Measurements from ENCODE around the gene MAGI2.

The MAGI2 gene

DNA sequence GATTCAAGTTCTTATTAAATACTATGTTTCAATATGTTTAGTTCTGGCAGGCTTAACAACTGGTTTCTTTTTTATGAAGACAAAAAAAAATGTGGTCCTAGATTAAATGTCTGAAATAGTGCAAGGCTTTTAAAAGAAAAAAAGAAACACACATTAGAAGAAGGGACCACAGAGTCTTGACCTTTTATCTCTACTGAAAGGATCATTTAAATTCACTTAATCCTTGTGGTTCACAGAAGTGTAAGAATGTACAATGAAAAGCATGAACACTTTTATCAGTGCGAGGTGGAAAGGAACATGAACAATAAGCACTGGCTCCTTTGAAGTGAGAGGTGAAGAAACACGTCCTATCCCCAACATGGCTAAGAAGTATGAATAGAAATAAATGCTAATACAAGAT is 765.1 kb downstream of the MAGI2 start:
- FAIRE-seq, result no peak
- TF ChIP-seq, protein P1, sequence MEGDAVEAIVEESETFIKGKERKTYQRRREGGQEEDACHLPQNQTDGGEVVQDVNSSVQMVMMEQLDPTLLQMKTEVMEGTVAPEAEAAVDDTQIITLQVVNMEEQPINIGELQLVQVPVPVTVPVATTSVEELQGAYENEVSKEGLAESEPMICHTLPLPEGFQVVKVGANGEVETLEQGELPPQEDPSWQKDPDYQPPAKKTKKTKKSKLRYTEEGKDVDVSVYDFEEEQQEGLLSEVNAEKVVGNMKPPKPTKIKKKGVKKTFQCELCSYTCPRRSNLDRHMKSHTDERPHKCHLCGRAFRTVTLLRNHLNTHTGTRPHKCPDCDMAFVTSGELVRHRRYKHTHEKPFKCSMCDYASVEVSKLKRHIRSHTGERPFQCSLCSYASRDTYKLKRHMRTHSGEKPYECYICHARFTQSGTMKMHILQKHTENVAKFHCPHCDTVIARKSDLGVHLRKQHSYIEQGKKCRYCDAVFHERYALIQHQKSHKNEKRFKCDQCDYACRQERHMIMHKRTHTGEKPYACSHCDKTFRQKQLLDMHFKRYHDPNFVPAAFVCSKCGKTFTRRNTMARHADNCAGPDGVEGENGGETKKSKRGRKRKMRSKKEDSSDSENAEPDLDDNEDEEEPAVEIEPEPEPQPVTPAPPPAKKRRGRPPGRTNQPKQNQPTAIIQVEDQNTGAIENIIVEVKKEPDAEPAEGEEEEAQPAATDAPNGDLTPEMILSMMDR (IDR thresholded peaks at IDR 0.05; ENCODE audit: insufficient read depth, missing control alignments), result no peak
- DNase-seq (ENCODE audit: insufficient read length, low spot score), result no peak

DNA sequence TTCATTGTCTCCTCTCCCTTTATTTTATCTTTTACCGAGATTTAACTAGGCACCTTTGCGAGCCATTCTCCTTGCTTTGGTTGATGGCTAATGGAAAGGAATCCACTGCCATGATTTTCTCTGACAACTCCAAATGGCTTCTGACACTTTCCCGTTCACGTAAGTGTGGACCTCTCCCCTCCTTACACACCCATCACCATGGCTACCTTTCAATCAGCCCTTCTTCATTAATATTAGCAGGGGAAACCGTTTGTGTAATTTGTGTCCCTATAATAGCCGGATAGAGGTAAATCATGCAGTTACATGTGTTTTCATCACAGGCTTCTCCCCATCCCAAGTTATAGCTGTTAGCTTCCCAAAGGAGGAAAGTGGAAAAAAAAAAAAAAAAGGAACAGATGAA is 767.3 kb downstream of the MAGI2 start:
- DNase-seq (ENCODE audit: insufficient read length, low spot score) (no peak), FAIRE-seq (no peak)
- TF ChIP-seq, protein P1 (IDR thresholded peaks at IDR 0.05; ENCODE audit: insufficient read depth, missing control alignments), result no peak

DNA sequence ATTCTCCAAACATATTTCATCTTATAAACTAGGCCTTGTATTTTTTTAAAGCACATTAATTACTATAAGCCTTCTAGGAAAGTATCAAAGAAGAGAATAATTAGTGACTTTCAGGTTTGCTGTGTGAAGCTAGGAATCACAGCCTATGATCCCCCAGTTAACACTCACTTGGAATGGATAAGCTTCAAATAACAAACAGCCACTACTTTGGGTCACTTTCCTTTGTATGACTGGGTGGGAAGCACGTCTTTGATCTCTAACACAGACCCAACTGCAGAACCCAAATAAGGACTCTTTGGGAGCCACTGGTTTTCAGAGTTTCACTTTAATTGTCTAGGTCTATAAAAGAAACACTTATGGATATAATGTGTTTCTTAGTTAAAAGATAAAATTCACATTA is 769.3 kb downstream of the MAGI2 start:
- DNase-seq (ENCODE audit: insufficient read length, low spot score), result no peak
- TF ChIP-seq, protein P1 (IDR thresholded peaks at IDR 0.05; ENCODE audit: insufficient read depth, missing control alignments), result no peak
- no peak for FAIRE-seq

DNA sequence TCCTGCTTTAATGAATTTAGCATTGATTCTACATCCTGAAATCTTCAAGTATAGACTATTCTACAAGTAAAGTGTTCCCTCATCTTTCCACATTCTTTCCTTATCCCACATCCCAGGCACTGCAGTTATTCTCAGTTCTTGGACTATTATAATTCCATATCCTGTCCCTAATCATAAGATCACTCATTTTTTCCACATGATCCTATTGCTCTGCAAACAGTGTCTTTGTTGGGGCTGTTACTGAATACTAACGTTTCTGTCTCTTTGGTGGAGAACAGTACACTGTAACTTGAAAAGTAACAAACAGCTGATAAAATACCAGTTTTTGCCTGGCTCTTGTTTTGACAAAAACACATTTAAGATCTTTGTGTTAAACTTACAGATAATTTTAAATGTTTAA is 769.9 kb downstream of the MAGI2 start:
- TF ChIP-seq, protein P1 (IDR thresholded peaks at IDR 0.05; ENCODE audit: insufficient read depth, missing control alignments), result no peak
- FAIRE-seq (no peak), DNase-seq (ENCODE audit: insufficient read length, low spot score) (no peak)

DNA sequence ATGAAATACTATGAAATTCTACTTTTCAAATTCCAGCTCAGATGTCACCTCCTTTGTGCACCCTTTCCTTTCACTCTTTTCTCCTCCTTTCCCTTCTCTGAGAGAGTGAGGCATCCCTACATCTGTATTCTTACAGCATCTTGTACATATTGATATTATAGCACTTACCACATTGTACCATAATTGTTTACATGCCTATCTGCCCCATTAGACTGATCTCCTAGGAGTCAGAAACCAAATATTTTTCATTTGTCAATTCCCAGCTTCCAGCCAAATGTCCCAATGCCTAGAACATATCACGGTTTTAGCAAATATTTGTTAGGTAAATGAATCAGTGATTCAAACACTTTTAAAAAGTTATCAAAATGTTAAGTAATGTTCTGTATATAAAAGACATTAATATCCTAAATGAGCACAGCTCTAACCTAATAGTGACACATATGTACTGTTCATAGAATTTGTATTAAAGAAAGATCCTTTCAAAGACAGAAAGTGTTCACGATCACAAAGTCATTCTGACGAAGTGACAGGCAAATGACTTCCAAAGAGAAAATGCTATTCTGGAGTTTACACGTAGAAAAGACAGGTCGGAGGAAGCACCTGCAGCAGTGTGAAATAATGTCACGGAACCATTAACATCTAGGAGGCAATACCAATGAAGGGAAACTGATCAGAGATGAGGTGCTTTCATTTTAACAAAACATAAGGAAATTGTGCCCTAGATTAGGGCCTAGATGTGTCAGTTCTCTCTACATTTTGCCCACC is 774.2 kb downstream of the MAGI2 start:
- DNase-seq (ENCODE audit: insufficient read length, low spot score) (no peak), FAIRE-seq (no peak)
- TF ChIP-seq, protein P1 (IDR thresholded peaks at IDR 0.05; ENCODE audit: insufficient read depth, missing control alignments), result no peak

DNA sequence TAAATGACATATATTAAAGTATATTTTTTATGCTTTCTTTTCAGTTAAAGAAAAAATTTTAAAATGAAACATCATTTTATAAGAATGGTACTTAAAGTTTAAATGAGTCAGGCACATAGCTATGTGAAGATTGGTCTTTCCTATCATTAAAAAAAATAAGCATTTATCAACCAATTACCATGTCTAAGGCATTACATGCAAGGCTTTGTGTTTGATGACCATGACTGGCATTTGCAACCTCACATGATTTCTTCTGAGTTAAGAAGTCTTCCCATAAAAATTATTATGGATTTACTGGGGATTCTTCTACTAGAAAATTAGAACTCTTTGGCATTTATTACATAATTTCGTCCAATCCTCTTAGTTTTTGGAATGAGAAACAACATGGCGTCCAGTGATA is 776.1 kb downstream of the MAGI2 start:
- FAIRE-seq (no peak), DNase-seq (ENCODE audit: insufficient read length, low spot score) (no peak)
- TF ChIP-seq, protein P1 (IDR thresholded peaks at IDR 0.05; ENCODE audit: insufficient read depth, missing control alignments), result no peak

DNA sequence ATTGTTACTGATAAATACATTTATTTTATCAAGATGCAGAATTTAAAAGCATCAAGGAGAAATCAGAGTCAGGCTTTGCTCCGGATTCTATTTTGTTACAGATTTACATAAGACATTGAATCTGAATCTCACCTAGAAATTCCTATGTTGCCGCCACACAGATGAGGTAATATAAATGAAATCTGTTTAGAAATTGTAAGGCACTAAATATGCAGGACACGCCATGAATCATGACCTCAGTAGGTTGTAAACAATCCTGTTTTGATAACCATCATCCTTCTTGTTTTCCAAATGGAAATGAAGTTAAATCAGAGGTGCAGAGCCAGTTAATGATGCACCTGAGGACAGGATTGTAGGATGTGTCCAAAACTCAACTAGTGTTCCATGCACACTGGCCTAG is 778.0 kb downstream of the MAGI2 start:
- no peak for DNase-seq (ENCODE audit: insufficient read length, low spot score)
- FAIRE-seq, result no peak
- TF ChIP-seq, protein P1 (IDR thresholded peaks at IDR 0.05; ENCODE audit: insufficient read depth, missing control alignments), result no peak

All from D721Med (cell line).